KOPT-K1 (cell line): ENCODE measurements around the gene DMRTB1.

Source experiments
- H3K27ac ChIP-seq: fragments of 200-600 bp; sonication (generic); 2 replicates; pipeline ENCODE4 v1.5.1; 2016; ENCODE audit warnings: antibody characterized with exemption, mild to moderate bottlenecking, low read depth, low read length; ENCODE audit not compliant: poor library complexity, severe bottlenecking
- H3K36me3 ChIP-seq: fragments of 200-600 bp; sonication (generic); 2 replicates; pipeline ENCODE4 v1.5.1; 2017; ENCODE audit warnings: antibody characterized with exemption, mild to moderate bottlenecking, low read length, moderate library complexity; ENCODE audit not compliant: insufficient read depth
- H3K9me3 ChIP-seq: fragments of 200-600 bp; sonication (generic); 2 replicates; pipeline ENCODE4 v1.5.1; 2017; ENCODE audit warnings: antibody characterized with exemption, low read length, mild to moderate bottlenecking; ENCODE audit not compliant: insufficient read depth, poor library complexity, severe bottlenecking

Gene DMRTB1

DNA sequence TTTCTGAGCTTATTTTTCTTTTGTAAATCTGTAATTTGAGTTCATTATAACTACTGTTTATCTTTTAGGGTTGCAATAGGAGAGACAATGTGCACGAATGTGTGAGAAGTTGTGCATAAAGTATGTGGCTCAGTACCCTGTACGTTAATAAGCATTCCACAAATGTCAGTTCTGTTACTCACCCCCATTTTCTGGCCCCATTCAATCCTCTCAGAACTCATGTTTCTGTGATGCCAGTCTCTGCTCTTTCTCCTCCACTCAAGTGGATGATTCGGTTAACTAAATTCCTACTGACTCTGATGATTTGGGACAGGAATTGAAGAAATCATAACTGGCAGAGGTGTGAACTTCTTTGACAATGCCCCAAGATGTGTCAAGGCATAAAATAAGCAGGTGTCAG lies 10.2 kb upstream of the DMRTB1 start:
- Histone ChIP-seq H3K9me3 (peaks cover 6% of the 10 kb centered on the region), H3K27ac (no peak overlapping the region), H3K36me3 (no peaks in the 10 kb centered on the region)

DNA sequence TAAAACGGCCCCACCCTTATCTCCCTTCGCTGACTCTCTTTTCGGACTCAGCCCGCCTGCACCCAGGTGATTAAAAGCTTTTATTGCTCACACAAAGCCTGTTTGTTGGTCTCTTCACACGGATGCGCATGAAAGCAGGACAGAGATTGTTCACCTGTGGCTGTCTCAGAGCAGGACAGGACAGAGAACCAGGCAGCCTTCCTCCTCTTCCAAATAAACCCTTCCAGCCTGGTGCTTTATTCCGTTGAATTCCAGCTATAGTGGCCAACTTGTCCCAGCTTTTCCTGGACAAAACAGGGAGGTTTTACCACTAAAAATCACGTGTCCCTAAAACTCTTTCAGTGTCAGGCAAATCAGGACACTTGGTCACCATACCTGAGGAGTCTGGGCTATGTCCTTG lies 9.5 kb upstream of the DMRTB1 start:
- H3K9me3 ChIP-seq, result peaks cover 6% of the 10 kb centered on the region
- H3K36me3 ChIP-seq, result no peaks in the 10 kb centered on the region
- no peak overlapping the region for H3K27ac ChIP-seq

DNA sequence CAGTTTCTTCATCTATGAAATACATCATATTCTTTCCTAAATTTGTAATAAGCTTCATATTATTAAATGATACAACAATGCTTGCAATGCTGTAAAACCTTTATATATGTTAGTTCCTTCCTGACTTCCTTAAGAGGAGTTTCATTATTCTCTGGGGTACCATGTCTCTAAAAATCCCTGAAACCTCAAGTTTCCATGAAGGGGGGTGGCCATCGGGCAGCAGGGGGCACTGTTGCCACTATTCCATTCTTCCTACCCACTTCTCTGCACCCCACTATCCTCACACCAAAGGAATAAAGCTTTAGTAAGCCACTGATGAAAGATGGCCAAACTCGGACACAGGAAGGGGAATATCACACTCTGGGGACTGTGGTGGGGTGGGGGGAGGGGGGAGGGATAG lies 9.0 kb upstream of the DMRTB1 start:
- Histone ChIP-seq H3K27ac (no peak overlapping the region), H3K36me3 (no peaks in the 10 kb centered on the region), H3K9me3 (peaks cover 6% of the 10 kb centered on the region)

DNA sequence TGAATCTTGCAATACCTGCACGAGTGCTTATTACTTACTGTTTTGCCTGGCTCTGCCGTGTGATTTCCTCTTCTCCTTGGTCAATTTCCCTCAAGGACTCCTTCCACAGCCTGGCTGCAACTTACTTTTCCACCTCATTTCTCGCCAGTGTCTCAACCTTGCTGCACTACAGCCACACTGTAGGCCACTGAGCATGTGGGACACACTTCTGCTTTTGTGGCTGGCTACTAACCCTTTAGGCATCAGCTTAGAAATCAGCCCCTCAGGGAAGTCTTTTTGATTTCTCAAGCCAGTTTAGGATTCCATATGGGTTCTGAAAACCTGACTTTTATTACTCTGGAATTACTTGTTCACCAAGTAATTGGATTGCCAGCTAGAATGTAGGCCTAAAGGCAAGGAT lies 5.2 kb upstream of the DMRTB1 start:
- no peaks in the 10 kb centered on the region for H3K9me3 ChIP-seq
- H3K27ac ChIP-seq, result no peak overlapping the region
- no peaks in the 10 kb centered on the region for H3K36me3 ChIP-seq

DNA sequence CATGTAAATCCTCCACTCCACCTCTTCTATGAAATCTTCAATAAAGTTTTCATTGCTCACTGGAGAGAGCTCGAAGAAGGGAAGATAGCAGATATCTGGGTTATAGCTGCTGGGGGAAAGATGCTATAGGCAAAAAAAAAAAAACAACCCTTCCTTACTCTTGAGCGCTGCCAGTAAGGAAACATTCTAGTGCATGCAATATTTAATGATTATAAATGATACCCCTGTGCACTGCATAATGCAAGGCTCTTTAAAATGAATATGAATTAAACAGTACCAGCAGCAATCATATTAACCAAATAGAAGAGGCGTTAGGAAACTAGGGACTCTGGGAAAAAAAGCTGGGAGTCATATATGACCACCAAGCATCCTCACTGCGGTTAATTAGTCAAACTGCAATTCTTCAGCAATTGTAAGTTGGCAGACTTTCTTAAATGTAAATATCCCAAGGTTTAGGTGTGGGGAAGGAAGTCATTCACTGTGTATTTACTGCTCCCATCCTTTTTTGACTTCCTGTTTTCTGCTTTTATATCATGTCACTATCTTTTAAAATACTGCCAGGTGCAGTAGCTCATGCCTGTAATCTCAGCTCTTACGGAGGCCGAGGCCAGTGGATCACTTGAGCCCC lies 3.7 kb upstream of the DMRTB1 start:
- no peaks in the 10 kb centered on the region for H3K9me3 ChIP-seq
- H3K27ac ChIP-seq, result no peak overlapping the region
- no peaks in the 10 kb centered on the region for H3K36me3 ChIP-seq

DNA sequence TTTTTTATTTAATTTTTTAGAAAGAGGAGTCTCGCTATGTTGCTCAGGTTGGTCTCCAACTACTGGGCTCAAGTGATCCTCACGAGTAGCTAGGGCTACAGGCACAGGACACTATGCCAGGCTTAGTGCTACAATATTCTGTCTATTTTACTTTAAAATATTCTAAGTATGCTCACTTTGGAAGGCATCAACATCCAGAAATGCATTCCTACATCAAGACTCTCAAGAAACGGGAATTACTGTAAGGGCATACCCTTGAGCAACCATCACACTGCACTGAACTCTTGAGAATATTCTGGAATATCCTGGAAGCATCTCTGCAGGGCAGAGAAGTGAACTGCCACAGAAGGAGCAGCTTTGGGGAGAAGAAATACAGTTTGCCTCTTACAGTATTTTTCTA lies 565 bp upstream of the DMRTB1 start:
- no peaks in the 10 kb centered on the region for H3K36me3 ChIP-seq
- H3K9me3 ChIP-seq, result no peaks in the 10 kb centered on the region
- no peak overlapping the region for H3K27ac ChIP-seq

DNA sequence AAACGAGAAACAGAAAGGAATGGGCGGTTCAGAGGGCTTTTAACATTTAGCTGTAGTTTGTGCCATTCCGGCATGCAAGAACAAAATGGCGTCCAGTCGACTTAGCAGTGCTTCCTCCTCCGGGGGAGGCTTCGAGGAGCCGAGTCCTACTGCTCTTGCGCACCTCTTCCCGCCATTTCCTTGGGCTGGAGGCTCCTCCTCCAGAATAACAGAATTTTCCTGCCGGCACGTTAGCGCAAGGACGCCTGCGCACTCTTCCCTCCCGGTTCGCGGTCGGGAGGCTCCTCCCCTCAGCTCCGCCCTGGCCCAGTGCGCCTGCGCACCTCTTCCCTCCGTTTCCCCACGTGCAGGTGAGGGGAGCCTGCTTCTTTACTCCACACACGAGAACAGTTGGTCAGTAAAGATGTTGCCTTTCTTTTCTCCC lies 1.0 kb downstream of the DMRTB1 start:
- Histone ChIP-seq H3K27ac (no peak overlapping the region), H3K9me3 (no peaks in the 10 kb centered on the region), H3K36me3 (no peaks in the 10 kb centered on the region)

DNA sequence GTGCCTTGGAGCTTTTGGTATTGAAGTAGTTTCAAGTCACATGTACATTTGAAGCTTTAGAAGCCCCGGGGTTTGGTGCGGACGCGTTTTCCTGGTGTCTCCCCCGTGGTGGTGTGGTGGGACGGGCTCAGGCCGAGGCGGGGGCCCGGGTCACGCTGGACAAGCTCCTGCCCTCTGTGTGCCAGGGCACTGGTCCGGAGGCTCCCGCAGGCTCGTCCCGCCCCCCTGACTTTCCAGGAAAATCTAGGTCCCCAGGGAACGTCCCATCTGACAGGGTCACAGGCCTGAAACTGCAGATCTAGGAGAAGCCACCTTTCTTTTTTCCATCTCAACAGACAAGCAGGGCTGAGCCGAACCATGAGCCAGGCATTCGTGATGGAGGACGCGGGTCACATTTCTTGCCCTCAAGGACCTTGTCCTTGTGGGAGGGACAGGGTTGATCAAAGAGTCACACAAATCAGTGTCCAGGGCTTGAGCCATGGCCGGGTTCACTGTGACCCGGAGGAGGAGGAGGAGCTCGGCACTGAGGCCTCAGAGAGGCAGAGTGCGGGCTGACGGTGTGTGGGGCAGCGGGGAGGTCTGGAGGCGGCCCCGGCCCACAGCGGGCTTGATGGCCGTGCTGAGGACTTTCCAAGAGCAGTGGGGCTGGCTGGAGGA lies 1.6 kb downstream of the DMRTB1 start:
- Histone ChIP-seq H3K36me3 (no peaks in the 10 kb centered on the region), H3K27ac (no peak overlapping the region)

DNA sequence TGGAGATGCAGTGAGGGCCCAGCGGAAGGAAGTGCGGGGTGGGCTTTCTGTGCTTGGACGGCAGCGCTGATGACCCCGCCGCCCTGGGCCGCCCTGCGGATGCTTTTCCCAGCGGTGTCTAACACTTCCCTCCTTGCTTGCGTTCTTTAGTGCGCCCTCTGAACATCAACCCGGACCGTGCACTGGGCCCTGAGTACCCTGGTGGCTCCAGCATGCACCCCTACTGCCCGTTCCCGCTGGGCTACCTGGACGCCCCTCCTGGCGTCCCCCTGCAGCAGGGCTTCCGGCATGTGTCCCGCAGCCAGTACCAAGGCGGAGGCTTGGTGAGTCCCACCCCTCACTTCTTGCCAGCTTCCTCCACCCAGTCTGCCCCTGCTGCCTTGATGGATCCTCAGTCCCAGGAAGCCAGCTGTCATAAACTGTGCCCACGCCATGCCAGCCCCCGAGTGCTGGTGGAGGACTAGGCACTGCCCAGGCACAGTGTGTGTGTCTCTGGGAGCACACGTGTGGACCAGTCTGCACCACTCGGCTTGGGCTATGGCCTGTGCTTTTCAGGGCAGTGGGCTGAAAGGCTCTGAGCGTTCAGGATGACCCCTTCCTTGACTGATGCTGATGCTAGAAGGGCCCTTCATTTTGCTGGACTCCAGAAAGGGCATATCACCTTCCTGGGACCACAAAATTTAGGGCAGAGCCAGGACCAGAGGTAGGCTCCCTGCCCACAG lies 2.3 kb downstream of the DMRTB1 start:
- H3K9me3 ChIP-seq, result no peaks in the 10 kb centered on the region
- H3K27ac ChIP-seq, result no peak overlapping the region
- no peaks in the 10 kb centered on the region for H3K36me3 ChIP-seq

More for the DNA sequence above, 1.6 kb downstream of the DMRTB1 start:
- H3K9me3 ChIP-seq, result no peaks in the 10 kb centered on the region

DNA sequence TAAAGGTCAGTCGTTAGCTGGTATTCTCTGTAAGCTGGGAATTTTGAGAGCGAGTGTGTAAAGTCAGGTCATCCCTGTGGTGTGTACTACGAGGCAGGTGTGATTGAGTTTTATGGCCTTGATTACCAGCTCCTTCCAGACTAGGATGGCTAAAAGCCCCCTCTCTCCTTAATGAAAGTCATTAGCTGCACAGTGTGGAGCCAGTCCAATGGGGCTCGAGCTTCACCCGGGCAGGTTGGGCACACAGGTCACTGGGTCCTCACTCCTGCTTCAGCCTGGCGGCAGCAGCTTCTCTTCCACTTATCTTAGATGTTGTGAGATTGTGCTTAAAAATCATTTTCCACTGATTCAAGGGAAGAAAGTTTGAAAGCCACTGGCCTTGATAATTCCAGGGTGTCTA lies 3.0 kb downstream of the DMRTB1 start:
- H3K9me3 ChIP-seq, result no peaks in the 10 kb centered on the region
- no peak overlapping the region for H3K27ac ChIP-seq
- H3K36me3 ChIP-seq, result no peaks in the 10 kb centered on the region

DNA sequence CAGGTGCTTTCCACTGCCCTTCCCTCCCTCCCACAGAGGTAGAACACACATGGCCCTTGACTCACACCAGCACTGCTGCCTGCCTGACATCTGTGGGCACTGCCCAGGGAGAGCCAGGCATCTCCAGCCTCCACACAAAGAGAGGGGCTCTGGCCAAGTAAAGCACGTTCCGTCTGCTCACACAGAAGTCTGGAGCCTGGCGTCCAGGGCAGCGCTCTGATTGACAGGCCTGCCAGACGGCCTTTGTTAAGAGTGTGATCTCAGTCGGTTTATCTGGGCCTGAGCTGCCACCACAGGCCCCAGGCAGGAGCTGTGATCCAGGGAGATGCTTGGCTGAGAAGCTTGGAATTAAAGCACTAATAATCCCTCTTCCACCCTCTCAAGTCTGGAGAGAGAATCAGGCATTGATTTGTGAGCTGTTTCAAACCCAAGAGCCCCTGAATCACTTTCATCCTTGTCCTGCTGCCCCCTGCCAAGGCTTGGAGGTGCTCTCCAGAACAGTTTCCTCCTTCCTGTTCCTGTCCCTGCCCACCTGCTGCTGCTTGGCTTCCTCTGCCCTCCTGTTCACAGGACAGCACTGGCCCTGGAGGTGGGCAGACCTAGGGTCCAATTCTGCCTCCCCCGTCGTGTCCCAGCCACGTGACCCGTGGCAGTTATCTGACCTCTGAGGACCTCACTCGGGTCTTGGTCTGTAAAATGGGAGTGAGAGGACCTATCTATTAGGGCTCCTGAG lies 3.7 kb downstream of the DMRTB1 start:
- Histone ChIP-seq H3K36me3 (no peaks in the 10 kb centered on the region), H3K27ac (no peak overlapping the region), H3K9me3 (no peaks in the 10 kb centered on the region)

DNA sequence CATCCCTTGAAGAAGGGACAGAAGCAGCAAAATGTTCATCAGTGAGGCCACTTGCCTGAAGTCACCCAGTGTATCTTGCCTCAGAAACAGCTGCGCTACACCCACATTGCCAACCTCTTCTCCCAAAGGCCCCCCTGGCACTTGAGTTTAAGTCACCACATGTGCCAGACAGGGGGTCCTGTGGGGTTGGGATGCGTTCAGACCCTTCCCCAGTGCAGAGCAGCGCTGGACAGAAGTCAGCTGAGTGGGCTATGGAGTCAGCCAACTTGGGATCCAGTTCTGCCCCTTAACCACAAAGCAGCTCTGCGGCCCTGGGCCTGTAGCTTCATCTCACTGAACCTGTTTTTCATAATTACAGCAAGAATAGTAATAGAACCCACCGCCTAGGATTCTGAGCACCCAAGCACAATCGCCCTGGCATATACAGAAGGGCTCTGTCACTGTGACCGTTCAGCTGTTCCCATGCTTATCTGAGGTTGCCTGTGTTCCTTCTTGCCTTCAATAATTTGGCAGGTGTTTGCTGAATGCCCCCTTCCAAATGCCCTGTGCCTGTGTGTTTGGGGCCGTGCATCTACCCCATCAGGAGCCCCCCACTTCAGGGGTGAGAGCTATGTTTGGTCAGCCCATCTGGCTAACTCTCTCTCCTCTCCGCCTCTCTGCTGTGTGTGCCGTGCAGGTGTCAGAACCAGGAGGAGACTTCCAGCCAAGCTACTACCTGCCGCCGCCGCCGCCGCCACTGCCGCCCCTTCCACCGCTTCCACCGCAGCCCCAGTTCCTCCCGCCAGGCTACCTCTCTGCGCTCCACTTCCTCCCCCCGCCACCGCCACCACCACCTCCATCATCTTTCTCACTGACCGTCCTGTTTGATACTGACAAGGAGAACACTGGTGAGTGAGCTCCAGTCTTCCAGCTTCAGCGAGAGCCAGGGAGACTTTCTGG lies 5.0 kb downstream of the DMRTB1 start:
- Histone ChIP-seq H3K9me3 (no peaks in the 10 kb centered on the region), H3K27ac (no peak overlapping the region), H3K36me3 (no peaks in the 10 kb centered on the region)

DNA sequence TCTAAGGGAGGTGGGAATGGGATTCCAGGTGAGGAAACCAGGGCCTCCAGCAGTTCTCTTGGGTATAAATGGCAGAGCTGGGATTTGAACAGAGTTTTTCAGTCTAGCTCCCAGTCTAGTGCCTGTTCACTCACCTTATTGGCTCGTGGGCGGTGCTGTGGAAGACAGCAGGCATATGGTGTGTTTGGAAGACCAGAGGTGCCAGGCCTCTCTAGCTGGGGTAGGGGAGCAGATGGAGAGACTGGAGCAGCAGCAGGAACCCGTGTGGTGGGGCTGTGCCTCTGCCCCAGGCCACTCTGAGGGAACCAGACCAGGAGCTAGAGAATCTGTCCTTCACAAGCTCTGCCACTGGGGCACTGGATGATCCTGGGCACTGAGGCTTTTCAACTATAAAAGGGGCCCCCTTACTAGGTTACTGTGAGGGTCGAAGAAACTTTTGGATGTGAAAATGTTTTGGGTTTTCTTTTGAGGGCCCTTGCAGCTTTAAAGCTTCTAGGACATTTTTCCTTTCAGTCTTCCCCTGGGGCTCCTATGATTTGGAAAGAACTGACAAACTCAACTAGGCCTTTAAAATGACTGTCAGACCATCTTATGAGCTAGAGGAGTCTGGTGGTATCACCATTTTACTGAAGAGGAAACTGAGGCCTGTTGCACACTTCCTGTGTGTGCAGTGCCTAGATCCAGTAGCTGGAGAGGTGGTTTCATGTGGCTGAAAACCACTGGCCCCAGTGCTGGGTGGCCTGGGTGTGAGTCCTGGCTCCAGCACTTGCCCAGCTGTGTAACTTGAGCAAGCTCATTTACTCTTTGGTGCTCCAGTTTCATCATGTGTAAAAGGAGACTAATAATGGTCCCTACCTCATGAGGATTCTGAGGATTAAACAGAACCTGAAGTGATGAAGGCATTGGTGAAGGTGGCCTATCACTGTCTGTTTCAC lies 6.1 kb downstream of the DMRTB1 start:
- H3K27ac ChIP-seq, result no peak overlapping the region
- no peaks in the 10 kb centered on the region for H3K36me3 ChIP-seq
- no peaks in the 10 kb centered on the region for H3K9me3 ChIP-seq
